H1 (cell line): ENCODE results near the gene C19orf38. TPM values are rescaled to one million over a fixed set of nuclear protein-coding genes. Genes with fewer than 3 reads are reported as not detected.

Experiments used
- CTCF ChIA-PET: fragments of 300-600 bp; sonication (Branson Sonifier 250); formaldehyde crosslinking; loops from one replicate; lab custom pipeline; 2021; ENCODE audit not compliant: partially characterized antibody; lab: Charles Lee
- POLR2A ChIA-PET: fragments of 300-600 bp; sonication (Branson Sonifier 250); formaldehyde crosslinking; loops from one replicate; lab custom pipeline; 2021; ENCODE audit warnings: inconsistent platforms; ENCODE audit not compliant: partially characterized antibody; lab: Charles Lee
- DNase-seq, 2 experiments: peaks; one replicate each; pipeline versions ENCODE4 v3.0.0 to v3.0.0-alpha.2; 2010 to 2022; ENCODE audit warnings: low spot score in 2 of 2, low read depth in 1 of 2, mixed read lengths in 1 of 2
- FAIRE-seq: peaks from 2 replicates; lab custom pipeline; 2011; peaks lifted over from hg19 to GRCh38; lab: Jason Lieb, UNC
- H2AFZ ChIP-seq: 2 replicates; pipeline ENCODE4 v1.8.1; 2012; ENCODE audit warnings: low read length, inconsistent platforms
- H2AK5ac ChIP-seq: 2 replicates; pipeline ENCODE4 v1.6.1; 2013; ENCODE audit warnings: low read depth, low read length
- H2BK120ac ChIP-seq: replicated peaks from 2 replicates; pipeline ENCODE3; 2013; ENCODE audit warnings: low read depth, low read length, inconsistent platforms
- H2BK12ac ChIP-seq: 2 replicates; pipeline ENCODE4 v1.6.1; 2013; ENCODE audit warnings: low read depth, low read length
- H2BK15ac ChIP-seq: 2 replicates; pipeline ENCODE4 v1.6.1; 2013; ENCODE audit warnings: low read length
- H2BK20ac ChIP-seq: 2 replicates; pipeline ENCODE4 v1.6.1; 2013; ENCODE audit warnings: low read length
- H2BK5ac ChIP-seq: 2 replicates; pipeline ENCODE4 v1.6.1; 2013; ENCODE audit warnings: low read depth, low read length
- H3K14ac ChIP-seq: 2 replicates; pipeline ENCODE4 v1.6.1; 2013; ENCODE audit warnings: inconsistent platforms; ENCODE audit not compliant: insufficient read length
- H3K18ac ChIP-seq: 2 replicates; pipeline ENCODE4 v1.6.1; 2013; ENCODE audit warnings: low read length; ENCODE audit errors: extremely low read depth
- H3K23ac ChIP-seq: 2 replicates; pipeline ENCODE4 v1.6.1; 2013; ENCODE audit warnings: inconsistent platforms; ENCODE audit not compliant: insufficient read length
- H3K23me2 ChIP-seq: 2 replicates; pipeline ENCODE4 v1.6.1; 2013; ENCODE audit warnings: low read depth, low read length
- H3K27ac ChIP-seq: 2 replicates; pipeline ENCODE4 v1.6.1; 2011; ENCODE audit warnings: low read depth, low read length, inconsistent platforms
- H3K27me3 ChIP-seq, 4 experiments: replicated peaks in 1 of 4; 1 replicate in 1 of 4; 2 replicates in 3 of 4; pipeline versions ENCODE4 v1.6.1 to v1.8.1; 2011 to 2013; ENCODE audit warnings: low read length in 3 of 4, mild to moderate bottlenecking in 3 of 4, inconsistent platforms in 2 of 4, mixed read lengths in 2 of 4, moderate library complexity in 1 of 4; ENCODE audit not compliant: control insufficient read depth in 3 of 4, insufficient read depth in 3 of 4; ENCODE audit errors: extremely low read depth in 1 of 4
- H3K36me3 ChIP-seq, 4 experiments: 2 replicates each; pipeline versions ENCODE4 v1.6.1 to v1.8.1; 2011 to 2013; ENCODE audit warnings: mild to moderate bottlenecking in 4 of 4, low read length in 3 of 4, moderate library complexity in 2 of 4, control low read depth in 1 of 4, inconsistent platforms in 1 of 4; ENCODE audit not compliant: insufficient read depth in 4 of 4, control insufficient read depth in 2 of 4
- H3K4ac ChIP-seq: replicated peaks from 2 replicates; pipeline ENCODE3; 2013; ENCODE audit warnings: low read length, low read depth, mixed read lengths, inconsistent platforms; ENCODE audit not compliant: insufficient read length
- H3K4me1 ChIP-seq, 4 experiments: replicated peaks in 1 of 4; 1 replicate in 1 of 4; 2 replicates in 3 of 4; pipeline versions ENCODE4 v1.6.1 to v1.8.1; 2011 to 2013; ENCODE audit warnings: low read length in 3 of 4, inconsistent platforms in 2 of 4, mixed read lengths in 1 of 4; ENCODE audit not compliant: insufficient read depth in 4 of 4, control insufficient read depth in 3 of 4
- H3K4me2 ChIP-seq, 2 experiments: 2 replicates each; pipeline versions ENCODE4 v1.6.1 to v1.8.1; 2011 to 2013; ENCODE audit warnings: low read depth in 2 of 2, low read length in 2 of 2, control low read depth in 1 of 2, inconsistent platforms in 1 of 2, mild to moderate bottlenecking in 1 of 2; ENCODE audit not compliant: insufficient read depth in 1 of 2
- H3K4me3 ChIP-seq, 4 experiments: fragments of 200-600, 300-600 bp in 1 of 4; sonication (generic), shearing (Covaris generic), sonication (Bioruptor Twin) in 1 of 4; 2 replicates each; pipeline versions ENCODE4 v1.5.1 to v1.8.1; 2011 to 2016; ENCODE audit warnings: low read length in 4 of 4, low read depth in 3 of 4, control low read depth in 2 of 4, inconsistent platforms in 2 of 4, mild to moderate bottlenecking in 2 of 4, mixed read lengths in 1 of 4, moderate library complexity in 1 of 4; ENCODE audit not compliant: insufficient read depth in 2 of 4; ENCODE audit errors: extremely low read depth in 1 of 4
- H3K56ac ChIP-seq: replicated peaks from 2 replicates; pipeline ENCODE3; 2013; ENCODE audit warnings: low read depth, mild to moderate bottlenecking, mixed read lengths, low read length, inconsistent platforms; ENCODE audit not compliant: insufficient read length
- H3K79me1 ChIP-seq: 2 replicates; pipeline ENCODE4 v1.6.1; 2013; ENCODE audit warnings: low read depth, low read length, control low read depth
- H3K79me2 ChIP-seq, 2 experiments: 2 replicates each; pipeline versions ENCODE4 v1.6.1 to v1.8.1; 2012 to 2013; ENCODE audit warnings: low read length in 2 of 2, mild to moderate bottlenecking in 2 of 2, inconsistent platforms in 1 of 2; ENCODE audit not compliant: insufficient read depth in 2 of 2, control insufficient read depth in 1 of 2
- H3K9ac ChIP-seq, 4 experiments: replicated peaks in 1 of 4; 1 replicate in 1 of 4; 2 replicates in 3 of 4; pipeline versions ENCODE4 v1.6.1 to v1.8.1; 2011 to 2013; ENCODE audit warnings: low read depth in 3 of 4, low read length in 3 of 4, control low read depth in 2 of 4, mild to moderate bottlenecking in 2 of 4, moderate library complexity in 2 of 4, inconsistent platforms in 1 of 4; ENCODE audit errors: extremely low read depth in 1 of 4
- H3K9me3 ChIP-seq, 2 experiments: 2 replicates each; pipeline versions ENCODE4 v1.6.1 to v1.8.1; 2012 to 2013; ENCODE audit warnings: mild to moderate bottlenecking in 2 of 2, moderate library complexity in 2 of 2, control low read depth in 1 of 2, inconsistent platforms in 1 of 2, low read depth in 1 of 2, low read length in 1 of 2, mixed read lengths in 1 of 2; ENCODE audit not compliant: insufficient read depth in 2 of 2
- H4K20me1 ChIP-seq, 2 experiments: replicated peaks in 1 of 2; 2 replicates each; pipeline versions ENCODE3 to v1.8.1; 2011 to 2013; ENCODE audit warnings: inconsistent platforms in 2 of 2, low read length in 2 of 2, mild to moderate bottlenecking in 1 of 2; ENCODE audit not compliant: insufficient read depth in 2 of 2, control insufficient read depth in 1 of 2
- H4K5ac ChIP-seq: 2 replicates; pipeline ENCODE4 v1.6.1; 2013; ENCODE audit warnings: low read length, low read depth, mixed read lengths, inconsistent platforms; ENCODE audit not compliant: insufficient read length
- H4K8ac ChIP-seq: 2 replicates; pipeline ENCODE4 v1.8.0; 2013; ENCODE audit warnings: mild to moderate bottlenecking, moderate library complexity, low read length, inconsistent platforms; ENCODE audit not compliant: insufficient read depth; ENCODE audit errors: extremely low read depth
- H4K91ac ChIP-seq: replicated peaks from 2 replicates; pipeline ENCODE3; 2013; ENCODE audit warnings: low read length, mixed read lengths, inconsistent platforms; ENCODE audit not compliant: insufficient read length
- PHF8 ChIP-seq: fragments of 200-600 bp; sonication (generic); conservative IDR thresholded peaks from 2 replicates; pipeline ENCODE4 v1.7.1; 2012; ENCODE audit warnings: low read depth, mild to moderate bottlenecking, inconsistent platforms, low read length, moderate library complexity
- POLR2A ChIP-seq, 2 experiments: IDR thresholded peaks; 1 replicate in 1 of 2; 2 replicates in 1 of 2; pipeline ENCODE4 v1.6.1; 2011; ENCODE audit warnings: low read depth in 2 of 2, low read length in 2 of 2, mild to moderate bottlenecking in 2 of 2; ENCODE audit errors: control extremely low read depth in 1 of 2
- WGBS, 2 experiments: shearing (Covaris generic) in 1 of 2; methylation state at CpG; one replicate each; pipeline versions ENCODE4 v1.1.6 to v1.1.7; 2013 to 2015; ENCODE audit warnings: low lambda C conversion rate in 2 of 2, mixed read lengths in 2 of 2, inconsistent platforms in 1 of 2, low coverage in 1 of 2, missing lambda C conversion rate in 1 of 2; ENCODE audit not compliant: insufficient replicate concordance in 2 of 2, insufficient coverage in 1 of 2, insufficient read length in 1 of 2; ENCODE audit errors: extremely low coverage in 1 of 2, missing lambda C conversion rate in 1 of 2; 5-methylcytosine and 5-hydroxymethylcytosine counted together
- polyA plus RNA-seq, 7 experiments: library from polyadenylated mRNA; depleted of rRNA in 3 of 7; stranded (reverse) in 5 of 7; unstranded in 2 of 7; fragments of >200 nt in 5 of 7; fragments of 200-250 nt in 2 of 7; gene quantifications; 1 replicate in 5 of 7; 2 replicates in 1 of 7; 4 replicates in 1 of 7; pipeline versions ENCODE4 v1.2.1 to v1.2.3, GENCODE V29; 2011 to 2013; ENCODE audit warnings: missing spikeins in 2 of 7, mixed read lengths in 2 of 7
- total RNA-seq: library from RNA; stranded (reverse); fragmentation: NEBNext Ultra II Directional; extraction: Animal tissue kit (Norgen Biotek cat#: 25700); gene quantifications from 2 replicates; pipeline ENCODE4 v1.2.1, GENCODE V29; 2021

The C19orf38 gene
- total and polyA plus RNA-seq, 2 of the 8 experiments (the other 6 are each of a cell fraction or from before 2014, with no cell fraction given), result 0.53 TPM; not detected in 1

DNA sequence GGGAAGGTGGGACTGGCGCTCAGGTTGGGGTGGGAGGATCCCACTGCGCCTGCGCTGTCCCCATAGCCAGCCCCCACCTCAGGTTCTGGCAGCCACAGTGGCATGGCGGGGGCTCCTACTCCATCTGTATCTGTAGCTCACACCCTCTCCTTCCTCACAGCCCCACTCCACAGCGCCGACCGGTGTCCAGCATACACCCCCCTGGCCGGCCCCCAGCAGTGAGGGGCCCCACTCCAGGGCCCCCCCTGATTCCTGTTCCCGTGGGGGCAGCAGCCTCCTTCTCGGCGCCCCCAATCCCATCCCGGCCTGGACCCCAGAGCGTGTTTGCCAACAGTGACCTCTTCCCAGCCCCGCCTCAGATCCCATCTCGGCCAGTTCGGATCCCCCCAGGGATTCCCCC lies 18.2 kb upstream of the C19orf38 start:
- ChIA-PET POLR2A (no interaction called here), CTCF (interaction anchor here (0.7 to 4.8 kb wide), 13 partner anchors 9 to 113 kb away, joined by 3 to 22 read pairs (median 5); partner anchors contain the start of gene DNM2)
- Histone ChIP-seq H4K20me1 (peaks cover 0 to 9% of the 10 kb centered on the region in 2 experiments), H3K27me3 (no peaks in the 10 kb centered on the region), H3K18ac (no peak overlapping the region), H3K14ac (no peak overlapping the region), H3K9ac (no peak overlapping the region), H2BK5ac (no peak overlapping the region), H4K8ac (peak overlapping the region; percentile 59; the same call in 1 of the 2 replicates), H3K23ac (no peak overlapping the region), H2BK12ac (no peak overlapping the region), H2AK5ac (no peak overlapping the region), H3K4ac (no peak overlapping the region), H2AFZ (no peak overlapping the region), H3K9me3 (no peaks in the 10 kb centered on the region), H3K23me2 (0 out of 2 replicates have a peak, but pooled peaks cover under 1% of the 10 kb centered on the region), H3K4me2 (no peak overlapping the region), H2BK15ac (no peak overlapping the region), H3K36me3 (peaks cover 2 to 34% (median 16%) of the 10 kb centered on the region in 4 experiments; a peak in 7 of 8 replicates), H3K4me3 (no peak overlapping the region), H4K91ac (no peak overlapping the region), H2BK120ac (no peak overlapping the region), H3K27ac (no peak overlapping the region), H2BK20ac (no peak overlapping the region), H4K5ac (no peak overlapping the region), H3K79me2 (no peaks in the 10 kb centered on the region), H3K56ac (no peak overlapping the region), H3K79me1 (peaks cover 1% of the 10 kb centered on the region; the same call in 1 of the 2 replicates), H3K4me1 (peaks cover 0 to 3% (median under 1%) of the 10 kb centered on the region in 4 experiments; a peak in 5 of 7 replicates)
- WGBS, 2 experiments, result 87% methylated on average over 15 of the region's 16 CpGs; no CpG with 5 or more reads in 1 of the 2 experiments
- peak in 1 of 2 experiments; percentile 21; a peak in 1 of 3 replicates for TF ChIP-seq POLR2A (IDR thresholded peaks at IDR 0.05; ENCODE audit: control extremely low read depth in 1 of 2, low read depth in 2 of 2, low read length in 2 of 2)
- TF ChIP-seq PHF8, result no peak
- FAIRE-seq, result no peak
- no peak for DNase-seq
